Measurements from ENCODE around the gene UBR3.

DNA sequence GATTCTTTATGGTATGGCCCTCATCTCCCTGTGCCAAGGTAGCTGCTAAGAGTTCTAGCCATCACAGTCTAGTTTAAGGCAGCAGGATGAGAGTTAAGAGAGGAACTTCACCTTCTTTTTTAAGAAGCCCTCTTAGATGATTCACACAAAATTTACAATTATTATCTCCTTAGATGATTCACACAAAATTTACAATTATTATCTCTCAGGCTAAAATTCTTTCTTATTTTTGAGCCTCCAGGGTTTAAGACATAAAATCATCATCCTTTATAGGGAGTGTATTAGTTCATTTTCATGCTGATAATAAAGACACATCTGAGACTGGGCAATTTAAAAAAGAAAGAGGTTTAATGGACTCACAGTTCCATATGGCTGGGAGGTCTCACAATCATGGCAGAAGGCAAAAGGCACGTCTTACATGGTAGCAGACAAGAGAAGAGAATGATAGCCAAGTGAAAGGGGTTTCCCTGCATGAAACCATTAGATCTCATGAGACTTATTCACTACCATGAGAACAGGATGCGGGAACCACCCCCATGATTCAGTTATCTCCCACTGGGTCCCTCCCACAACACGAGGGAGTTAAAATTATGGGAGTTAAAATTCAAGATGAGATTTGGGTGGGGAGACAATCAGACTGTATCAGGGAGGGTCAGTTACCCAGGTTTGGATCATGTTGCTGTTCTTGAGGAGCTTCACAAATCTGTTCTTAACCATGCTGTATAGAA, 217.7 kb downstream of the UBR3 start:
- TF ChIP-seq, protein P1, sequence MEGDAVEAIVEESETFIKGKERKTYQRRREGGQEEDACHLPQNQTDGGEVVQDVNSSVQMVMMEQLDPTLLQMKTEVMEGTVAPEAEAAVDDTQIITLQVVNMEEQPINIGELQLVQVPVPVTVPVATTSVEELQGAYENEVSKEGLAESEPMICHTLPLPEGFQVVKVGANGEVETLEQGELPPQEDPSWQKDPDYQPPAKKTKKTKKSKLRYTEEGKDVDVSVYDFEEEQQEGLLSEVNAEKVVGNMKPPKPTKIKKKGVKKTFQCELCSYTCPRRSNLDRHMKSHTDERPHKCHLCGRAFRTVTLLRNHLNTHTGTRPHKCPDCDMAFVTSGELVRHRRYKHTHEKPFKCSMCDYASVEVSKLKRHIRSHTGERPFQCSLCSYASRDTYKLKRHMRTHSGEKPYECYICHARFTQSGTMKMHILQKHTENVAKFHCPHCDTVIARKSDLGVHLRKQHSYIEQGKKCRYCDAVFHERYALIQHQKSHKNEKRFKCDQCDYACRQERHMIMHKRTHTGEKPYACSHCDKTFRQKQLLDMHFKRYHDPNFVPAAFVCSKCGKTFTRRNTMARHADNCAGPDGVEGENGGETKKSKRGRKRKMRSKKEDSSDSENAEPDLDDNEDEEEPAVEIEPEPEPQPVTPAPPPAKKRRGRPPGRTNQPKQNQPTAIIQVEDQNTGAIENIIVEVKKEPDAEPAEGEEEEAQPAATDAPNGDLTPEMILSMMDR (IDR thresholded peaks at IDR 0.05): no peak
- TF ChIP-seq CBFB (CRISPR knock-in tag; IDR thresholded peaks at IDR 0.05; ENCODE audit: low read depth) (no peak), ZNF416 (CRISPR knock-in tag; IDR thresholded peaks at IDR 0.05) (no peak), NR2C2 (CRISPR knock-in tag; IDR thresholded peaks at IDR 0.05) (no peak), ETV6 (CRISPR knock-in tag; IDR thresholded peaks at IDR 0.05) (no peak), MXD4 (CRISPR knock-in tag; IDR thresholded peaks at IDR 0.05; ENCODE audit: borderline replicate concordance) (no peak), TEAD1 (CRISPR knock-in tag; IDR thresholded peaks at IDR 0.05) (no peak), ZNF317 (CRISPR knock-in tag; IDR thresholded peaks at IDR 0.05; ENCODE audit: borderline replicate concordance, low read depth) (no peak), JUN (CRISPR knock-in tag; IDR thresholded peaks at IDR 0.05) (no peak), RELA (CRISPR knock-in tag; IDR thresholded peaks at IDR 0.05; ENCODE audit: borderline replicate concordance) (no peak)
- TF ChIP-seq, protein P2, sequence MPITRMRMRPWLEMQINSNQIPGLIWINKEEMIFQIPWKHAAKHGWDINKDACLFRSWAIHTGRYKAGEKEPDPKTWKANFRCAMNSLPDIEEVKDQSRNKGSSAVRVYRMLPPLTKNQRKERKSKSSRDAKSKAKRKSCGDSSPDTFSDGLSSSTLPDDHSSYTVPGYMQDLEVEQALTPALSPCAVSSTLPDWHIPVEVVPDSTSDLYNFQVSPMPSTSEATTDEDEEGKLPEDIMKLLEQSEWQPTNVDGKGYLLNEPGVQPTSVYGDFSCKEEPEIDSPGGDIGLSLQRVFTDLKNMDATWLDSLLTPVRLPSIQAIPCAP (CRISPR knock-in tag; IDR thresholded peaks at IDR 0.05): no peak
- TF ChIP-seq, protein P3, sequence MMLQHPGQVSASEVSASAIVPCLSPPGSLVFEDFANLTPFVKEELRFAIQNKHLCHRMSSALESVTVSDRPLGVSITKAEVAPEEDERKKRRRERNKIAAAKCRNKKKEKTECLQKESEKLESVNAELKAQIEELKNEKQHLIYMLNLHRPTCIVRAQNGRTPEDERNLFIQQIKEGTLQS (CRISPR knock-in tag; conservative IDR thresholded peaks at IDR 0.05): no peak
- TF ChIP-seq, protein P4, sequence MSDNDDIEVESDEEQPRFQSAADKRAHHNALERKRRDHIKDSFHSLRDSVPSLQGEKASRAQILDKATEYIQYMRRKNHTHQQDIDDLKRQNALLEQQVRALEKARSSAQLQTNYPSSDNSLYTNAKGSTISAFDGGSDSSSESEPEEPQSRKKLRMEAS (CRISPR knock-in tag; IDR thresholded peaks at IDR 0.05): no peak

All from WTC11 (cell line).